Esophagus muscularis mucosa (tissue), 4 donors: Measurements from ENCODE around the gene MYL3. TPM values are rescaled to one million over a fixed set of nuclear protein-coding genes. Genes with fewer than 3 reads are reported as not detected.

Source experiments
- DNase-seq: peaks from one replicate; pipeline ENCODE4 v3.0.0-alpha.2; 2017; ENCODE audit errors: extremely low spot score
- H3K27ac ChIP-seq, 4 donors: fragments of 200-600 bp; sonication (generic); replicated peaks in 1 of 4; 1 replicate in 3 of 4; 2 replicates in 1 of 4; pipeline ENCODE4 v1.5.1; 2016 to 2019; ENCODE audit warnings: mild to moderate bottlenecking in 1 of 4
- H3K27me3 ChIP-seq, 4 donors: fragments of 200-600 bp; sonication (generic); one replicate each; pipeline versions ENCODE4 v1.5.1 to v1.6.0; 2016 to 2019
- H3K36me3 ChIP-seq, 4 donors: fragments of 200-600 bp; sonication (generic); one replicate each; pipeline ENCODE4 v1.5.1; 2016 to 2019
- H3K4me1 ChIP-seq, 4 donors: fragments of 200-600 bp; sonication (generic); one replicate each; pipeline ENCODE4 v1.5.1; 2016 to 2019
- H3K4me3 ChIP-seq, 4 donors: fragments of 200-600 bp; sonication (generic); 1 replicate in 2 of 4; 2 replicates in 2 of 4; pipeline ENCODE4 v1.5.1; 2016 to 2019; ENCODE audit warnings: mild to moderate bottlenecking in 4 of 4, moderate library complexity in 1 of 4
- H3K9me3 ChIP-seq, 4 donors: fragments of 200-600 bp; sonication (generic); 1 replicate in 3 of 4; 2 replicates in 1 of 4; pipeline ENCODE4 v1.5.1; 2016 to 2019
- EP300 ChIP-seq: sonication (generic); formaldehyde crosslinking; IDR thresholded peaks from one replicate; pipeline ENCODE4 v1.6.1; 2017; ENCODE audit warnings: antibody characterized with exemption
- POLR2A ChIP-seq: fragments of 450-650 bp; IDR thresholded peaks from one replicate; pipeline ENCODE4 v1.6.1; 2017; ENCODE audit warnings: antibody characterized with exemption, moderate library complexity, mild to moderate bottlenecking, low read depth
- POLR2AphosphoS5 ChIP-seq, 2 donors: sonication (generic); formaldehyde crosslinking; IDR thresholded peaks; one replicate each; pipeline ENCODE4 v1.6.1; 2017; ENCODE audit warnings: antibody characterized with exemption in 2 of 2
- WGBS: methylation state at CpG from one replicate; pipeline ENCODE4 v1.1.5; 2018; 5-methylcytosine and 5-hydroxymethylcytosine counted together
- intact Hi-C: fragments of 100-400 bp; cut with DNase I; formaldehyde crosslinking; loops from one replicate; pipeline ENCODE4 v1.15.1; 2023
- total RNA-seq, 4 donors: library from RNA; depleted of rRNA; stranded (reverse); fragments of >200 nt; gene quantifications; one replicate each; pipeline versions ENCODE4 v1.1.0 to v1.2.1, GENCODE V29; 2016
- TF ChIP-seq, protein P1 (sequence below), 3 experiments: fragments of 200-600 bp in 2 of 3; fragments of 450-650 bp in 1 of 3; sonication (generic) in 2 of 3; IDR thresholded peaks; one replicate each; pipeline ENCODE4 v1.5.1; 2017 to 2019; ENCODE audit warnings: antibody characterized with exemption in 3 of 3, mild to moderate bottlenecking in 2 of 3, moderate library complexity in 1 of 3

Gene MYL3
- total RNA-seq, 4 donors from 2014 or later, result 0.83 to 13.0 (median 7.7) TPM

GRCh38 chr3:46864061-46864881, 1.0 kb upstream of the MYL3 start:
- no peak overlapping the region for H3K27ac ChIP-seq

DNA sequence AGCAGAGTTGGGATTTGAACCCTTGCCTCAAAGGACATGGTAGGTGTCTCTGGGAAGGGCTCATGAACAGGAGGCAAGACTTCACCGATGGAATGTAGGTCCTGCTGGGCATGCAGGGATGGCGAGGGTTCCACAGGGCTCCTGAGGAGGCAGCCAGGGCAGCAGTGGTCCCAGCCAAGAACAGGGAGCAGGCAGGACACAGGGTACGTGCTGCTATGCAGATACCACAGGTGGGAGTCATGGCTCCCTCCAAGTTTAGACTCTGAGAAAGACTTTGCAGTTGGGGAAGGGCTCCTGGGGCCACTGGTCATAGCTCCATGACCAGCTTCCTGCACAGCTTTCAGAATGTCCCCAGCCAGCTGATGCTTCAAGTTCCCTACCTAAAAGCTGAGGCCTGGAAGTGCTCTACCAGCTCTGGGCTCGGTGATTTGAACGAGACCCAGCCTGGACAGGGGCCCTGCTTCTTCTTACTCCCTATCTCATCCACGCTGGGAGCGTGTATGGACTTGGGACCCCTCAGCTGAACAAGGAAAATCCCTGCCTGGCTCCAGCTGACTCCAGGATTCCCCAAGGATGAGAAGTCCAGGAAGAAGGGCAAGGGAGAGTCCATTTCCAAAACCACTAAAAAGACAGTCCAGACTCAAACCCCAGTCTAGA, 747 bp downstream of the MYL3 start:
- peaks cover 0 to 6% (median 0%) of the 10 kb centered on the region in 4 donors for H3K27me3 ChIP-seq
- no peak overlapping the region for H3K27ac ChIP-seq
- H3K9me3 ChIP-seq, result no peaks in the 10 kb centered on the region
- WGBS, result 78% methylated on average over 5 of the region's 7 CpGs
- no peak for DNase-seq
- H3K36me3 ChIP-seq, result peaks cover 0 to 41% (median 0%) of the 10 kb centered on the region in 4 donors
- peaks cover 8 to 21% (median 13%) of the 10 kb centered on the region in 4 donors for H3K4me1 ChIP-seq
- intact Hi-C loops, result loop anchor here (5.0 kb wide), 1 partner anchor 155 kb away; no protein-coding TSS in a partner anchor
- TF ChIP-seq, protein P1, sequence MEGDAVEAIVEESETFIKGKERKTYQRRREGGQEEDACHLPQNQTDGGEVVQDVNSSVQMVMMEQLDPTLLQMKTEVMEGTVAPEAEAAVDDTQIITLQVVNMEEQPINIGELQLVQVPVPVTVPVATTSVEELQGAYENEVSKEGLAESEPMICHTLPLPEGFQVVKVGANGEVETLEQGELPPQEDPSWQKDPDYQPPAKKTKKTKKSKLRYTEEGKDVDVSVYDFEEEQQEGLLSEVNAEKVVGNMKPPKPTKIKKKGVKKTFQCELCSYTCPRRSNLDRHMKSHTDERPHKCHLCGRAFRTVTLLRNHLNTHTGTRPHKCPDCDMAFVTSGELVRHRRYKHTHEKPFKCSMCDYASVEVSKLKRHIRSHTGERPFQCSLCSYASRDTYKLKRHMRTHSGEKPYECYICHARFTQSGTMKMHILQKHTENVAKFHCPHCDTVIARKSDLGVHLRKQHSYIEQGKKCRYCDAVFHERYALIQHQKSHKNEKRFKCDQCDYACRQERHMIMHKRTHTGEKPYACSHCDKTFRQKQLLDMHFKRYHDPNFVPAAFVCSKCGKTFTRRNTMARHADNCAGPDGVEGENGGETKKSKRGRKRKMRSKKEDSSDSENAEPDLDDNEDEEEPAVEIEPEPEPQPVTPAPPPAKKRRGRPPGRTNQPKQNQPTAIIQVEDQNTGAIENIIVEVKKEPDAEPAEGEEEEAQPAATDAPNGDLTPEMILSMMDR (IDR thresholded peaks at IDR 0.05), result no peak
- no peak for TF ChIP-seq POLR2AphosphoS5 (IDR thresholded peaks at IDR 0.05)
- TF ChIP-seq EP300, result no peak
- TF ChIP-seq POLR2A, result no peak
- no peak overlapping the region for H3K4me3 ChIP-seq

More at GRCh38 chr3:46864061-46864881, 1.0 kb upstream of the MYL3 start:
- TF ChIP-seq EP300 (no peak), POLR2AphosphoS5 (IDR thresholded peaks at IDR 0.05) (no peak), POLR2A (no peak)
- TF ChIP-seq, protein P1 (IDR thresholded peaks at IDR 0.05), result no peak
- WGBS, result 87% methylated on average over 9 of the region's 10 CpGs
- H3K36me3 ChIP-seq, result peaks cover 0 to 23% (median 0%) of the 10 kb centered on the region in 4 donors
- H3K27me3 ChIP-seq, result no peaks in the 10 kb centered on the region
- DNase-seq, result no peak
- H3K4me3 ChIP-seq, result no peak overlapping the region
- peaks cover 19 to 37% (median 30%) of the 10 kb centered on the region in 4 donors for H3K4me1 ChIP-seq
- intact Hi-C loops, result loop anchor here (5.0 kb wide), 1 partner anchor 157 kb away; no protein-coding TSS in a partner anchor
- H3K9me3 ChIP-seq, result no peaks in the 10 kb centered on the region

- Histone ChIP-seq H3K27ac (no peak overlapping the region), H3K4me1 (peaks cover 1 to 13% (median 6%) of the 10 kb centered on the region in 4 donors), H3K4me3 (no peak overlapping the region), H3K9me3 (no peaks in the 10 kb centered on the region), H3K27me3 (peaks cover 0 to 6% (median 0%) of the 10 kb centered on the region in 4 donors), H3K36me3 (peaks cover 0 to 48% (median 0%) of the 10 kb centered on the region in 4 donors)
- TF ChIP-seq POLR2A (no peak), POLR2AphosphoS5 (IDR thresholded peaks at IDR 0.05) (no peak), EP300 (no peak)
- DNase-seq, result no peak
- 81% methylated on average over 11 of the region's 12 CpGs for WGBS
- intact Hi-C loops, result loop anchor here (5.0 kb wide), 1 partner anchor 154 kb away; no protein-coding TSS in a partner anchor
Measured at GRCh38 chr3:46861605-46862368, 1.5 kb downstream of the MYL3 start.

DNA sequence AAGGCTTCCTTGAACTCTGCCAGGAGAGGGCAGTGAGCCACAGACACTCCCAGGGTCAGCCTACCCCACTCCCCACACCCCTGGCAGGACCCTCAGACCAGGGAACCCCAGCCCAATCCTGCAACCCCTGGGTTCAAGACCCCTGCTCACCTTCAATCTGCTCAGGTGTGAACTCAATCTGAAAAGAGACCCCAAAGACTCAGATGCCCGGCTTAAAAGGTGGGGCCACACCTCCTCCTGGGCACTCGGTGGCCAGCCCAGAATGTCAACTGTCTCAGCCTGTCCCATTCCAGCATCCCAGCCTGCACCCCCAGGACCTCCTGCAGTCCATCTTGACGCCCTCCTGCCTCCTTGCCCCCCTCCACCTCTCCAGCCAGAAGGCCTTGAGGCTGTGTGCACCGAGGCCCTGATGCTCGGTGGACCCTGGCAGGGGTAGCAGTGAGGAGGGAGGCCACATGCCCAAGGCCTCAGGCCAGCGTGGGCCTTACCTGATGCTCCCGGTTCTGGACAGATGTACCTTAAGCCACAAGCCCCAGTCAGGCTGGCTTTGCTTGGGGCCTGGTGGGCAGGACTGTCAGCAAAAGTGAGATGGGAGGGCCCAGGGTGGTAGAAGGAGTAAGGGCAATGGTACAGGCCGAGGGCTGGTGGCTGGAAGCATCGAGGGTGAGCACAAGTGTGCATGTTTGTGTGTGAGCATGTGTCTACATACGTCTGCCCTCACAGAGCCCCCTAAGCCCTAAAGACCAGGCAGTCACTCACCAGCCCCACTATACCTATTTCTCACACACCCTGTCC, 2.2 kb downstream of the MYL3 start:
- Histone ChIP-seq H3K27ac (no peak overlapping the region), H3K4me3 (no peak overlapping the region), H3K27me3 (peaks cover 0 to 6% (median 0%) of the 10 kb centered on the region in 4 donors), H3K36me3 (peaks cover 0 to 52% (median 0%) of the 10 kb centered on the region in 4 donors), H3K4me1 (peaks cover 0 to 6% (median 2%) of the 10 kb centered on the region in 4 donors), H3K9me3 (no peaks in the 10 kb centered on the region)
- 93% methylated on average over 6 of the region's 10 CpGs for WGBS
- TF ChIP-seq, protein P1 (IDR thresholded peaks at IDR 0.05), result no peak
- TF ChIP-seq POLR2AphosphoS5 (IDR thresholded peaks at IDR 0.05) (no peak), POLR2A (no peak), EP300 (no peak)
- intact Hi-C loops, result loop anchor here (5.0 kb wide), 1 partner anchor 154 kb away; no protein-coding TSS in a partner anchor
- DNase-seq, result no peak
